Lung (tissue), 16 donors: ENCODE results near the gene ANGPTL8. TPM values are rescaled to one million over a fixed set of nuclear protein-coding genes. Genes with fewer than 3 reads are reported as not detected.
A peak's percentile ranks its signal among the peaks of the same experiment; 100 is the strongest.

ENCODE experiments used
- ATAC-seq: fragments of 200-7000 bp; cut with Tn5 transposase; one replicate; pipeline ENCODE4 v1.9.1; 2020; ENCODE audit warnings: moderate number of reproducible peaks; ENCODE audit not compliant: insufficient read depth, low FRiP score
- DNase-seq, 3 donors: peaks; one replicate each; pipeline ENCODE4 v3.0.0-alpha.2; 2013 to 2017
- H3K27ac ChIP-seq, 2 donors: one replicate each; pipeline ENCODE4 v1.5.1; 2013; ENCODE audit warnings: mild to moderate bottlenecking in 2 of 2, moderate library complexity in 2 of 2, control low read depth in 1 of 2, inconsistent platforms in 1 of 2, low read depth in 1 of 2, low read length in 1 of 2
- H3K27me3 ChIP-seq, 3 donors: one replicate each; pipeline ENCODE4 v1.5.1; 2013; ENCODE audit warnings: low read length in 2 of 3; ENCODE audit not compliant: control insufficient read depth in 3 of 3, insufficient read depth in 3 of 3
- H3K36me3 ChIP-seq, 4 donors: one replicate each; pipeline ENCODE4 v1.5.1; 2013; ENCODE audit warnings: low read length in 4 of 4, mild to moderate bottlenecking in 1 of 4, moderate library complexity in 1 of 4; ENCODE audit not compliant: control insufficient read depth in 4 of 4, insufficient read depth in 4 of 4
- H3K4me1 ChIP-seq, 5 donors: one replicate each; pipeline ENCODE4 v1.5.1; 2013; ENCODE audit warnings: low read length in 5 of 5, mild to moderate bottlenecking in 2 of 5, moderate library complexity in 1 of 5; ENCODE audit not compliant: control insufficient read depth in 5 of 5, insufficient read depth in 5 of 5
- H3K4me3 ChIP-seq: one replicate; pipeline ENCODE4 v1.5.1; 2013; ENCODE audit warnings: mild to moderate bottlenecking, control low read depth, moderate library complexity
- H3K9ac ChIP-seq, 2 donors: one replicate each; pipeline ENCODE4 v1.5.1; 2013; ENCODE audit warnings: low read length in 2 of 2, control low read depth in 1 of 2; ENCODE audit not compliant: insufficient read depth in 1 of 2
- H3K9me3 ChIP-seq, 4 donors: one replicate each; pipeline ENCODE4 v1.5.1; 2013; ENCODE audit warnings: low read length in 3 of 4, mild to moderate bottlenecking in 1 of 4, moderate library complexity in 1 of 4; ENCODE audit not compliant: control insufficient read depth in 4 of 4, insufficient read depth in 3 of 4
- WGBS, 2 donors: extraction: QIAGEN DNeasy Blood & Tissue Kit; methylation state at CpG; one replicate each; pipeline ENCODE4 v1.1.7; 2013; 5-methylcytosine and 5-hydroxymethylcytosine counted together
- long read RNA-seq, 5 donors: transcript quantifications; one replicate each; lab custom pipeline, GENCODE V29; 2026
- polyA plus RNA-seq, 2 donors: library from polyadenylated mRNA; stranded (reverse); fragments of 200-250 nt; gene quantifications; one replicate each; pipeline ENCODE4 v1.2.1, GENCODE V29; 2013
- total RNA-seq, 2 donors: library from RNA; depleted of rRNA in 1 of 2; stranded (reverse); fragments of >200 nt in 1 of 2; gene quantifications; one replicate each; pipeline ENCODE4 v1.2.1, GENCODE V29; 2014 to 2021
- TF ChIP-seq, protein P1 (sequence below): IDR thresholded peaks from 2 replicates; pipeline ENCODE4 v1.5.1; 2012; ENCODE audit warnings: mild to moderate bottlenecking; ENCODE audit errors: control extremely low read depth, extremely low read depth
- donor health status: control.
- donor health status: control.
- donor health status: Bipolar disorder and iron deficiency.
- donor health status: healthy.
- donor health status: DM: yes; HTN: yes; CAD: no.

ANGPTL8 gene, protein sequence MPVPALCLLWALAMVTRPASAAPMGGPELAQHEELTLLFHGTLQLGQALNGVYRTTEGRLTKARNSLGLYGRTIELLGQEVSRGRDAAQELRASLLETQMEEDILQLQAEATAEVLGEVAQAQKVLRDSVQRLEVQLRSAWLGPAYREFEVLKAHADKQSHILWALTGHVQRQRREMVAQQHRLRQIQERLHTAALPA
- total RNA-seq (not detected), polyA plus RNA-seq (1 to 10 TPM in 1 of 2 donors, under 1 TPM in 1; 0.19 to 1.0 TPM)
- long read RNA-seq, donor 1, result 0 reads
- long read RNA-seq, donor 2, result 0 reads
- long read RNA-seq, donor 3, result 0 reads
- long read RNA-seq, donor 4, result 0 reads
- long read RNA-seq, donor 5, result 0 reads

DNA sequence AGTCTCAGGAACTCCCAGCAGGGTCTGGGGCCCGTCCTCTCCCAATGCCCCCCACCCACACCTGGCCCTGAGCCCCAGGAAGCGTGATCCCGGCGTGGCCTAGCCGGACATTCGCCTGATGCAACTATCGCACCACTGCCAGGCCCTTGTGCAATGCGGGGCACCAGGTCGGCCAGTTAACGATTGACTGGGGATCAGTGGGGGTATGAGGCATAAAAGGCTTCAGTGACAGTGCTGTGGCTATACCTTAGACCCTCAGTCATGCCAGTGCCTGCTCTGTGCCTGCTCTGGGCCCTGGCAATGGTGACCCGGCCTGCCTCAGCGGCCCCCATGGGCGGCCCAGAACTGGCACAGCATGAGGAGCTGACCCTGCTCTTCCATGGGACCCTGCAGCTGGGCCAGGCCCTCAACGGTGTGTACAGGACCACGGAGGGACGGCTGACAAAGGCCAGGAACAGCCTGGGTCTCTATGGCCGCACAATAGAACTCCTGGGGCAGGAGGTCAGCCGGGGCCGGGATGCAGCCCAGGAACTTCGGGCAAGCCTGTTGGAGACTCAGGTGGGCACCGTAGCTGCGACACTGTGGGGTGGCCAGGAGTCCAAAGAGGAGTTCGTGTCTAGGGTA is at the start of gene ANGPTL8:
Gene ANGPTL8, plus strand, starts transcription at position 243 of the 624 bp plus-strand sequence. Its CDS starts 19 bp downstream, at position 262.
- TF ChIP-seq, protein P1, sequence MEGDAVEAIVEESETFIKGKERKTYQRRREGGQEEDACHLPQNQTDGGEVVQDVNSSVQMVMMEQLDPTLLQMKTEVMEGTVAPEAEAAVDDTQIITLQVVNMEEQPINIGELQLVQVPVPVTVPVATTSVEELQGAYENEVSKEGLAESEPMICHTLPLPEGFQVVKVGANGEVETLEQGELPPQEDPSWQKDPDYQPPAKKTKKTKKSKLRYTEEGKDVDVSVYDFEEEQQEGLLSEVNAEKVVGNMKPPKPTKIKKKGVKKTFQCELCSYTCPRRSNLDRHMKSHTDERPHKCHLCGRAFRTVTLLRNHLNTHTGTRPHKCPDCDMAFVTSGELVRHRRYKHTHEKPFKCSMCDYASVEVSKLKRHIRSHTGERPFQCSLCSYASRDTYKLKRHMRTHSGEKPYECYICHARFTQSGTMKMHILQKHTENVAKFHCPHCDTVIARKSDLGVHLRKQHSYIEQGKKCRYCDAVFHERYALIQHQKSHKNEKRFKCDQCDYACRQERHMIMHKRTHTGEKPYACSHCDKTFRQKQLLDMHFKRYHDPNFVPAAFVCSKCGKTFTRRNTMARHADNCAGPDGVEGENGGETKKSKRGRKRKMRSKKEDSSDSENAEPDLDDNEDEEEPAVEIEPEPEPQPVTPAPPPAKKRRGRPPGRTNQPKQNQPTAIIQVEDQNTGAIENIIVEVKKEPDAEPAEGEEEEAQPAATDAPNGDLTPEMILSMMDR, result no peak
- Histone ChIP-seq H3K9me3 (peaks cover 0 to 2% (median 0%) of the 10 kb centered on the region in 4 donors), H3K4me3 (no peak within 1 kb of the TSS), H3K36me3 (peaks cover 0 to 39% (median 24%) of the 10 kb centered on the region in 4 donors), H3K9ac (no peak within 1 kb of the TSS), H3K27me3 (no peaks in the 10 kb centered on the region), H3K27ac (no peak within 1 kb of the TSS), H3K4me1 (peaks cover 0 to 10% (median 0%) of the 10 kb centered on the region in 5 donors)
- 90 to 91% methylated on average over 23 of the region's 23 CpGs for WGBS, 2 donors
- no peak for ATAC-seq
- no peak for DNase-seq

DNA sequence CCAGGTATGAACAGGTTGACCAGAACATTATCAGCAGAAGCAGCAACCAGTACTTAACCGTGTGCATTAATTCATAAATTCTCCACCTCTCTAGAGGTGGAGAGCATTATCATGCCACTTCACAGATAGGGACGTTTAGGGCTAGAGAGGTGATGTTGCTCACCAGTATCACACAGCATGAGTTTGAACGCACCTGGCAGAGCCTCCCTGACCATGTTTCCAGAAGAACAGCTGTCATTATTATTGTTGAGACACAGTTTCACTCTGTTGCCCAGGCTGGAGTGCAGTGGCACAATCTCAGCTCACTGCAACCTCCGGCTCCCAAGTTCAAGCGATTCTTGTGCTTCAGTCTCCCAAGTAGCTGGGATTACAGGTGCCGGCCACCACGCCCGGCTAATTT is 48.9 kb upstream of the ANGPTL8 start:
- peak overlapping the region; percentile 42 to 43 for H3K27ac ChIP-seq
- ATAC-seq, result no peak
- 78 to 92% methylated on average over 8 of the region's 8 CpGs for WGBS, 2 donors
- no peak overlapping the region for H3K9ac ChIP-seq
- peaks cover 2 to 63% (median 24%) of the 10 kb centered on the region in 4 donors for H3K36me3 ChIP-seq
- no peaks in the 10 kb centered on the region for H3K27me3 ChIP-seq
- peaks cover 0 to 32% (median 10%) of the 10 kb centered on the region in 5 donors for H3K4me1 ChIP-seq
- H3K9me3 ChIP-seq, result no peaks in the 10 kb centered on the region
- no peak overlapping the region for H3K4me3 ChIP-seq
- no peak for DNase-seq
- TF ChIP-seq, protein P1, result no peak

DNA sequence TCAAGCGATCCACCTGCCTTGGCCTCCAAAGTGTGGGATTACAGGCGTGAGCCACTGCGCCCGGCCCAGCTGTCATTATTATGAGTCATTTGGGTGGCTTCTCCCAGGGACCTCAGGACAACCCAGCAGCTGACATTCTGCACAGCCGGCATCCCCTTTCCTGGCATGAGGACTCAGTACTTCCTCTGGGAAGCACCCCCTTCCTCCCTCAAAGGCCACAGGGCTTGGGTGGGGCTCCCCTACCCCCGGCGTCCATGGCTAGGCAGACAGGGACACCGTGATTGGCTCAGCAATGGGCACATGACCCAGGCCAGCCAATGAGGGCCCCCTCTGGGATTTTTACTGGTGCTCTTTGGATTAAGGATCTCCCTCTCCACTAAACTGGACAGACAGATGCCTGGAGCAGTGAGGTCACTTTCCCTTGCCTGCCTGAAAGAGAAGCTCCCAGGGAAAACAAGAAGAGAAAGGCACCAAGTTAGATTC is 48.1 kb upstream of the ANGPTL8 start:
- ATAC-seq, result peak; percentile 56
- Histone ChIP-seq H3K27me3 (no peaks in the 10 kb centered on the region), H3K36me3 (peaks cover 2 to 56% (median 22%) of the 10 kb centered on the region in 4 donors), H3K4me3 (no peak overlapping the region), H3K9me3 (no peaks in the 10 kb centered on the region), H3K27ac (peak overlapping the region; percentile 47 to 82), H3K9ac (no peak overlapping the region), H3K4me1 (peaks cover 0 to 34% (median 14%) of the 10 kb centered on the region in 5 donors)
- WGBS, 2 donors, result 40 to 44% methylated on average over 8 of the region's 8 CpGs
- TF ChIP-seq, protein P1, result no peak
- DNase-seq, result peak in 1 of 3 donors; percentile 35
